ENCODE data around the gene MKKS. TPM values are rescaled to one million over a fixed set of nuclear protein-coding genes. Genes with fewer than 3 reads are reported as not detected.

MKKS gene
- total and polyA plus RNA-seq, 2 of the 13 experiments (the other 11 are each of a cell fraction or from before 2014, with no cell fraction given): 26.7 to 34.5 TPM

GRCh38 chr20:10434832-10435812 lies 1.1 kb upstream of the MKKS start, which contains the start of gene SLX4IP (continued):
- no peak for TF ChIP-seq ZNF34 (CRISPR knock-in tag; IDR thresholded peaks at IDR 0.05; ENCODE audit: borderline replicate concordance)
- peak; percentile 12; the same call in 1 of the 2 replicates for TF ChIP-seq TIGD3 (CRISPR knock-in tag; IDR thresholded peaks at IDR 0.05; ENCODE audit: borderline replicate concordance)
- no peak for TF ChIP-seq SP5 (CRISPR knock-in tag; IDR thresholded peaks at IDR 0.05; ENCODE audit: borderline replicate concordance, low read depth)
- no peak for TF ChIP-seq BCL3 (CRISPR knock-in tag; IDR thresholded peaks at IDR 0.05)
- peak; percentile 75; the same call in 1 of the 2 replicates for TF ChIP-seq ZFP91 (CRISPR knock-in tag; IDR thresholded peaks at IDR 0.05; ENCODE audit: borderline replicate concordance)
- TF ChIP-seq ZNF749 (CRISPR knock-in tag; IDR thresholded peaks at IDR 0.05; ENCODE audit: borderline replicate concordance): no peak; the same call in 1 of the 2 replicates
- no peak; the same call in 1 of the 2 replicates for TF ChIP-seq MEF2D (CRISPR knock-in tag; IDR thresholded peaks at IDR 0.05)
- TF ChIP-seq KDM5B (CRISPR knock-in tag; IDR thresholded peaks at IDR 0.05; ENCODE audit: borderline replicate concordance): peak; percentile 73
- no peak for TF ChIP-seq SAFB2 (CRISPR knock-in tag; IDR thresholded peaks at IDR 0.05; ENCODE audit: borderline replicate concordance, low read depth)
- TF ChIP-seq ZNF816 (CRISPR knock-in tag; IDR thresholded peaks at IDR 0.05; ENCODE audit: borderline replicate concordance): peak; percentile 85; the same call in 1 of the 2 replicates
- no peak for TF ChIP-seq FOXM1 (CRISPR knock-in tag; IDR thresholded peaks at IDR 0.05)
- TF ChIP-seq ZNF264 (CRISPR knock-in tag; IDR thresholded peaks at IDR 0.05): no peak
- TF ChIP-seq ZMYM3 (CRISPR knock-in tag; IDR thresholded peaks at IDR 0.05): no peak
- TF ChIP-seq ATF4 (CRISPR knock-in tag; IDR thresholded peaks at IDR 0.05): peak in 1 of 2 experiments; percentile 3; a peak in 1 of 4 replicates
- TF ChIP-seq NR0B2 (CRISPR knock-in tag; IDR thresholded peaks at IDR 0.05): no peak
- no peak for TF ChIP-seq ZNF276 (CRISPR knock-in tag; IDR thresholded peaks at IDR 0.05; ENCODE audit: low read depth)
- no peak for TF ChIP-seq ZBTB1 (CRISPR knock-in tag; IDR thresholded peaks at IDR 0.05; ENCODE audit: borderline replicate concordance)

All from HepG2 (cell line).